Measurements from ENCODE around the gene MEIS1. TPM values are rescaled to one million over a fixed set of nuclear protein-coding genes. Genes with fewer than 3 reads are reported as not detected.

The MEIS1 gene
- total and polyA plus RNA-seq, 2 donors (not counting 3 experiments of a cell fraction or from before 2014, with no cell fraction given): 10.0 to 26.5 TPM

- ChIA-PET CTCF (interaction anchor here (1.3 kb wide), 1 partner anchor 25 kb away, joined by 3 read pairs; no protein-coding TSS in a partner anchor), POLR2A (no interaction called here)
- no TSS peak for BruUV-seq (replicated peaks)
Measured at GRCh38 chr2:66517772-66518171, 82.8 kb downstream of the MEIS1 start.

More at GRCh38 chr2:66517772-66518171, 82.8 kb downstream of the MEIS1 start:
- Histone ChIP-seq H3K4me2 (ENCODE audit: insufficient read depth, low read length) (no peak overlapping the region), H3K9me3 (replicated peaks; ENCODE audit: control insufficient read depth, insufficient read depth, low read length) (no peaks in the 10 kb centered on the region), H3K27ac (ENCODE audit: insufficient read depth, low read depth, low read length) (no peak overlapping the region), H2AFZ (ENCODE audit: low read depth, low read length) (no peak overlapping the region), H4K20me1 (replicated peaks; ENCODE audit: control insufficient read depth, extremely low read depth, insufficient read depth, low read length) (no peaks in the 10 kb centered on the region), H3K36me3 (ENCODE audit: control insufficient read depth in 2 of 2, extremely low read depth in 1 of 2, insufficient read depth in 2 of 2, low read length in 2 of 2) (no peaks in the 10 kb centered on the region), H3K79me2 (ENCODE audit: control insufficient read depth, insufficient read depth, low read length) (no peaks in the 10 kb centered on the region), H3K4me3 (replicated peaks in 1 of 3; ENCODE audit: insufficient read depth in 1 of 3, low read depth in 1 of 3, low read length in 3 of 3) (no peak overlapping the region), H3K4me1 (ENCODE audit: control insufficient read depth, extremely low read depth, insufficient read depth, low read length) (peaks cover 4% of the 10 kb centered on the region), H3K9me1 (replicated peaks; ENCODE audit: control insufficient read depth, extremely low read depth, insufficient read depth, low read length) (peaks cover 3% of the 10 kb centered on the region), H3K9ac (replicated peaks; ENCODE audit: extremely low read depth, insufficient read depth, low read length) (no peak overlapping the region), H3K27me3 (ENCODE audit: control insufficient read depth in 2 of 2, insufficient read depth in 2 of 2, low read length in 2 of 2) (no peaks in the 10 kb centered on the region)
- intact Hi-C loops (cut with micrococcal nuclease) (no loop called here), dilution Hi-C loops (cut with MboI; ENCODE audit: extremely low pct_ligation_motif_present, low sequenced_read_pairs) (no loop called here)
- FAIRE-seq (no peak), DNase-seq (ENCODE audit: low read depth, low spot score) (no peak)
- TF ChIP-seq POLR2A (IDR thresholded peaks at IDR 0.05; ENCODE audit: low read depth, low read length) (no peak), JUN (IDR thresholded peaks at IDR 0.05; ENCODE audit: borderline replicate concordance, insufficient read depth, insufficient read length, low read depth) (no peak), FOS (IDR thresholded peaks at IDR 0.05; ENCODE audit: borderline replicate concordance, insufficient read depth, low read length) (no peak), MYC (IDR thresholded peaks at IDR 0.05; ENCODE audit: low read depth, low read length) (no peak), CTCF (IDR thresholded peaks at IDR 0.05; ENCODE audit: extremely low read depth in 1 of 2, insufficient read depth in 1 of 2, low read depth in 1 of 2, low read length in 2 of 2) (no peak), POLR2AphosphoS5 (IDR thresholded peaks at IDR 0.05; ENCODE audit: insufficient read depth, low read depth, low read length) (no peak), GATA2 (IDR thresholded peaks at IDR 0.05; ENCODE audit: insufficient read depth, insufficient read length, low read depth, low read length) (no peak), EZH2 (IDR thresholded peaks at IDR 0.05; ENCODE audit: borderline replicate concordance, low read depth, low read length, severe bottlenecking) (no peak), MAX (IDR thresholded peaks at IDR 0.05; ENCODE audit: insufficient read depth, insufficient read length) (no peak)

Data from endothelial cell of umbilical vein (primary cell).